Neutrophil (primary cell): ENCODE measurements around the gene PSMB1.

ENCODE experiments used
- H3K27ac ChIP-seq: fragments of 200-600 bp; sonication (generic); 2 replicates; pipeline ENCODE4 v1.5.1; 2016; ENCODE audit warnings: mild to moderate bottlenecking, moderate library complexity
- H3K27me3 ChIP-seq: fragments of 200-600 bp; sonication (generic); 2 replicates; pipeline ENCODE4 v1.6.0; 2016; ENCODE audit warnings: mild to moderate bottlenecking
- H3K36me3 ChIP-seq: fragments of 200-600 bp; sonication (generic); 2 replicates; pipeline ENCODE4 v1.5.1; 2017
- H3K4me1 ChIP-seq, 2 experiments: fragments of 200-600 bp in 1 of 2; sonication (generic) in 1 of 2; 1 replicate in 1 of 2; 2 replicates in 1 of 2; pipeline versions ENCODE4 v1.5.1 to v1.6.1; 2013 to 2016; ENCODE audit warnings: low read depth in 1 of 2, low read length in 1 of 2, mild to moderate bottlenecking in 1 of 2, moderate library complexity in 1 of 2; ENCODE audit not compliant: control insufficient read depth in 1 of 2, insufficient read depth in 1 of 2
- H3K4me3 ChIP-seq, 2 experiments: fragments of 200-600 bp in 1 of 2; sonication (generic) in 1 of 2; 1 replicate in 1 of 2; 2 replicates in 1 of 2; pipeline ENCODE4 v1.5.1; 2013 to 2016; ENCODE audit warnings: low read depth in 1 of 2, low read length in 1 of 2, mild to moderate bottlenecking in 1 of 2, moderate library complexity in 1 of 2
- H3K9me3 ChIP-seq: fragments of 200-600 bp; sonication (generic); 2 replicates; pipeline ENCODE4 v1.5.1; 2016
- TF ChIP-seq, protein P1 (sequence below): fragments of 200-600 bp; sonication (generic); IDR thresholded peaks from 2 replicates; pipeline ENCODE4 v1.5.1; 2016; ENCODE audit warnings: antibody characterized with exemption

Gene PSMB1

DNA sequence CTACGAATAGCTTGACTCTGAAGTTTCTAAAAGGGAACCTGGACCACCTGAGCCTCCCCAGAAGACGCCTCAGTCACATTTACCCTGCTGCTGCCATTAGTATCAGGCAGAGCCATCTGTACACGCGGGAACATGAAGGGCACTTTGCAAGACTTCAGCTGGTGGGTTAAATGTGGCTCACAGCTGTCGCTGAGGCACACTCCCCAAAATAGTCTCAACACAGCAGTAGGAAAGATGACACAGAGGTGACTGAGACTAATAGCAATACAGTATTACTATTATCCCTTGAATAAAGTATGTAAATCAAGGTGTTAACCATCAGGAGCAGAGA lies 29.0 kb downstream of the PSMB1 start:
- Histone ChIP-seq H3K27me3 (peaks cover 3% of the 10 kb centered on the region), H3K4me1 (no peaks in the 10 kb centered on the region), H3K9me3 (no peaks in the 10 kb centered on the region), H3K27ac (no peak overlapping the region), H3K4me3 (no peak overlapping the region), H3K36me3 (no peaks in the 10 kb centered on the region)
- TF ChIP-seq, protein P1, sequence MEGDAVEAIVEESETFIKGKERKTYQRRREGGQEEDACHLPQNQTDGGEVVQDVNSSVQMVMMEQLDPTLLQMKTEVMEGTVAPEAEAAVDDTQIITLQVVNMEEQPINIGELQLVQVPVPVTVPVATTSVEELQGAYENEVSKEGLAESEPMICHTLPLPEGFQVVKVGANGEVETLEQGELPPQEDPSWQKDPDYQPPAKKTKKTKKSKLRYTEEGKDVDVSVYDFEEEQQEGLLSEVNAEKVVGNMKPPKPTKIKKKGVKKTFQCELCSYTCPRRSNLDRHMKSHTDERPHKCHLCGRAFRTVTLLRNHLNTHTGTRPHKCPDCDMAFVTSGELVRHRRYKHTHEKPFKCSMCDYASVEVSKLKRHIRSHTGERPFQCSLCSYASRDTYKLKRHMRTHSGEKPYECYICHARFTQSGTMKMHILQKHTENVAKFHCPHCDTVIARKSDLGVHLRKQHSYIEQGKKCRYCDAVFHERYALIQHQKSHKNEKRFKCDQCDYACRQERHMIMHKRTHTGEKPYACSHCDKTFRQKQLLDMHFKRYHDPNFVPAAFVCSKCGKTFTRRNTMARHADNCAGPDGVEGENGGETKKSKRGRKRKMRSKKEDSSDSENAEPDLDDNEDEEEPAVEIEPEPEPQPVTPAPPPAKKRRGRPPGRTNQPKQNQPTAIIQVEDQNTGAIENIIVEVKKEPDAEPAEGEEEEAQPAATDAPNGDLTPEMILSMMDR, result no peak

DNA sequence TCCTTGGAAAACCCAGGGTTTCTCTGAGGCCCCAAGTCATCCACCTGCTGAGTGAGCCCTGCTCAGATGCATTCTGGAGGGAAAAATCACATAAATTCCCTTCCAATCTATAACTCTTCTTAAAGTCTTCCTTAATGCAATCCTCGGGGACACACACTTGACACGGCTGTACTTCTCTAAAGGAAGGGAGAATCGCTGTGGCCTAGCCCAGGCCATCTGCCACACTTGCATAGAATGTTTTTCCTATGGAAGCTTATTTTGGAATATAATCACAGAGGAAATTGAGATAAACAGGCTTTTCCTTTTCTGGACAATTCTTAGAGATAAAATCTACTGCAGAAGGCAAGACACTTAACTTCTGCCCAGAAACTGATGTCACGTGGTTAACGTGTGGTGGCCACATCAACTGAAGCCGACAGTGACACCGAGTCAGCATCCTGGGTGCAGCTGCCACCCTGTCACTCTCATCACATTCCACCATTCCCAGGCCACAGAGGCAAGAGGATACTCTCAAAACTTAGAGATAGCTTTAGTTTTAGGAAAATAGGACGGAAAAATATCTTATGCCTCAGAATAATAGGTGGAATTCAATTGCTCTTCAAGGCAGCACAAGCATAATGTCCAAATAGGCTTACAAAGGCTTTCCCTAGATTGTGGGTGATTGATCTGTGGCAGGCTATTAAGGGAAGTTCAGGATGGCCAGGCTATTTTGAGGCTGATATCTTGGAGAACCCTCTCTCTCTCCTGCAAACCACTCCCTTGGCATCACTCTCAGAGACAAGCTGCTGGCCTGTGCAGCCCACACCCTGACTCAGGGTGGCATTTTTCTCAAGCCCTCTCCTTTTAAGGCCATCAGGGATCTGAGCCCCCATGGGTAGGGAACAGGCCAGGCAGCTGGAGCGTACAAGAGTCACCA lies 29.6 kb downstream of the PSMB1 start:
- Histone ChIP-seq H3K9me3 (no peaks in the 10 kb centered on the region), H3K27me3 (peaks cover 9% of the 10 kb centered on the region), H3K27ac (no peak overlapping the region), H3K4me1 (no peaks in the 10 kb centered on the region), H3K36me3 (no peaks in the 10 kb centered on the region), H3K4me3 (no peak overlapping the region)
- TF ChIP-seq, protein P1, result no peak

DNA sequence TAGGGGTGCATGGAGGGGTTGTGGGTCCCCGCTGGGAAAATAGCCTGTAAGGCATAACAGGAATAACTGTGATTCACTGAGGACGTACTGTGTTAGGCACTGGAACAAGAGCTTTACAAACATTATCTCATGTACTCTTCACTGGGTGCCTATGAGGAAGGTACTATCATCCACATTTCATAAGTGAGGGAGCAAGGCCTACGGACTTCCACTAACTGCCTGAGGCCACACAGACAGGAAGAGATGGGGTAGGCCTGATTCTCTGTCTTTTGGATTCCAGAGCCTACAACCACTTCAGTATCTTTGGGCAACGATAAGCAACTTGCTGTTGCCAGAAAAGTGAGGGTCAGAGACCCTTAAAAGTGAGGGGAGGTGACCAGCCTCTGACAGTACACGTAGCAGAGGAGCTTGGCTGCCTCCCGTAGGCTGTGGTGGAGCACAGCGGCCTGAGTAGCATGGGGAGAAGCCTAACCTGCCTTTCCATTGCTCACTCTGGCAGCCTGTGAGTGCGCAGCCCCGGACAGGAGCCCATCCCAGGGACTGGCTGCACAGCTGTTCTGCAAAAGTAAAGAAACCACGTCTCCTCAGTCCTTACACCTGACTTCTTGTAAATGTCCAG lies 30.4 kb downstream of the PSMB1 start:
- Histone ChIP-seq H3K27ac (no peak overlapping the region), H3K9me3 (no peaks in the 10 kb centered on the region)
- TF ChIP-seq, protein P1, result no peak

DNA sequence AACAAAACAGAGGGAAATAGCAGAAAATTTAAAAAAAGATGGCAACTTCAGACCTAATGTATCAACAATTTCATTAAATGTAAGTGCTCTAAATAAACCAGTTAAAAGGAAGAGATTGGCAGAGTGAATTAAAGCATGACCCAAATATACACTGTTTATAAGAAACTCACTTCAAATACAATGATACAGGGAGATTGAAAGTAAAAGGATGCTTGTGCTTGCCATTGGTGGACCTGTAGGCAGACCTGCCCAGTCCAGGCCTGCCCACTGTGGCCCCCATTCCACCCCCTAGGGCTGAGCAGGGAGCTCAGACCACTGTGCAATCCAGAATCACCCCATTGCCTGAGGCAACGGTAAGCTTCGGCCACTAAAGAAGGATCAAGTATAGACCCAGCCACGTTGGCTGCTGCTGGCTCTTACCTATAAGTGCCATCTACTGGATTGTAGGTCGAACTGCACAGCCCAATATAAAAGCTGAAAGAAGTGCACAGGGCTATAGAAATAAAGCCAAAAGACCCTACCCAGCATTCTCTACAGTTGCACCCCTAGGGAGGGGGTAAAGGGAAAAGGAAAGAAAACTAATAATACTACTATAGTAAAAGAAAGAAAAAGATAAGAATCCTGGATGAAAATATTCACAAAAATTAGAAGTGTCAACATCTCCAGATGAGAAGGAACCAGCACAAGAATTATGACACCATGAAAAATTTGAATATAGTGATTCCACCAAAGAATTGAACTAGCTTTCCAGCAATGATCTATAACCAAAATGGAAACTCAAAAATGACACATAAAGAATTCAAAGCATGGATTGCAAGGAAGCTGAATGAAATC lies 36.1 kb downstream of the PSMB1 start:
- TF ChIP-seq, protein P1, result no peak
- Histone ChIP-seq H3K27ac (no peak overlapping the region), H3K36me3 (no peaks in the 10 kb centered on the region), H3K27me3 (peaks cover 30% of the 10 kb centered on the region), H3K4me3 (no peak overlapping the region), H3K9me3 (no peaks in the 10 kb centered on the region), H3K4me1 (no peaks in the 10 kb centered on the region)

More for the DNA sequence above, 30.4 kb downstream of the PSMB1 start:
- Histone ChIP-seq H3K27me3 (peaks cover 9% of the 10 kb centered on the region), H3K36me3 (no peaks in the 10 kb centered on the region), H3K4me3 (no peak overlapping the region), H3K4me1 (no peaks in the 10 kb centered on the region)

DNA sequence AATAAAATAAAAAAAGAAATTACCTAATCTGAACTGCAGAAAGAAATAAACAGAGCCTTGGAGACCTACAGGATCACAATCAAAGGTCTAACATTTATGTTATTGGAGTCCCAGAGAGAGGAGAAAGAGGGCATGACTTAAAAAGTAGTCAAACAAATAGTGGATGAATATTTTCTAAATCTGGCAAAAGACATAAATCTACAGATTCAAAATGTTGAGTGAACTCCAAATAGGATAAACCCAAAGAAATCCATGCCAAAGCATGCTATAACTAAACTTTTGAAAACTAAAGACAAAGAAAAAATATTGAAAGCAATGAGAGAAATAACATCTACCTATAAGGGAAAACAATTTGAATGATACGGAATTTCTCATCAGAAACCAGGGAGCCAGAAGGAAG lies 38.2 kb downstream of the PSMB1 start:
- no peak overlapping the region for H3K27ac ChIP-seq
- H3K9me3 ChIP-seq, result no peaks in the 10 kb centered on the region
- H3K4me1 ChIP-seq, result no peaks in the 10 kb centered on the region
- no peaks in the 10 kb centered on the region for H3K36me3 ChIP-seq
- TF ChIP-seq, protein P1, result no peak
- H3K27me3 ChIP-seq, result peaks cover 30% of the 10 kb centered on the region
- H3K4me3 ChIP-seq, result no peak overlapping the region
